ENCODE results near the gene FHAD1.

DNA sequence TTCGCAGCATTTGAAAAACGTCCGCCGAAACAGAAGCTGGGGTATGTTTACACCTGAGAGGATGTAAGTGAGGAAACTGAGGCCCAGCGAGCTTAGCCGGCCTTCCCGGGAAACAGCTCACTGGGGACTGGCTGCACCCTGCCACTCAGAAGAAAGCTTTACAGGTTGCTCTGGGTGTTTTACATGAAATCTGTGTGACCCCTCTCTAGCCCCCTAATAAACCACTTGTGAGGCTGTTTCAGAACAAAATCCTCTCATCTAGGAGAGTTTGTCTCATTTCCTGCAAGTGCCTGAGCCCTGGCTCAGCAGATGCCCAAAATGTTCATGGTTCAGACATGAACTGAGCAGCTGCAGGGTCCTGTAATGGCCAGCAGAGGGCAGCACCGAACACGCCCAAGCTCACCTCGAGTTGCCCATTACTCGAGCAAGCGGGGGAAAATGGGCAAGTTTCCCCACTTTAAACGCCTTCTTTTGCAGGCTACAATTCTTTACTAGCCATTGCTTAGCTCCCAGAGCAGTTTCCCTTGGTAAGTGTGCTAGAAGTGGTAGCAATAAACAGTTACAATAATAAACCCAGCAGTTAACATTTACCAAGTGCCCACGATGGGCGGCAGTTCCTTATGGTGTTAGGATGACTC is 76.4 kb downstream of the FHAD1 start:
- TF ChIP-seq POLR2AphosphoS5 (IDR thresholded peaks at IDR 0.05; ENCODE audit: low read depth, low read length), result no peak
- TF ChIP-seq, protein P1, sequence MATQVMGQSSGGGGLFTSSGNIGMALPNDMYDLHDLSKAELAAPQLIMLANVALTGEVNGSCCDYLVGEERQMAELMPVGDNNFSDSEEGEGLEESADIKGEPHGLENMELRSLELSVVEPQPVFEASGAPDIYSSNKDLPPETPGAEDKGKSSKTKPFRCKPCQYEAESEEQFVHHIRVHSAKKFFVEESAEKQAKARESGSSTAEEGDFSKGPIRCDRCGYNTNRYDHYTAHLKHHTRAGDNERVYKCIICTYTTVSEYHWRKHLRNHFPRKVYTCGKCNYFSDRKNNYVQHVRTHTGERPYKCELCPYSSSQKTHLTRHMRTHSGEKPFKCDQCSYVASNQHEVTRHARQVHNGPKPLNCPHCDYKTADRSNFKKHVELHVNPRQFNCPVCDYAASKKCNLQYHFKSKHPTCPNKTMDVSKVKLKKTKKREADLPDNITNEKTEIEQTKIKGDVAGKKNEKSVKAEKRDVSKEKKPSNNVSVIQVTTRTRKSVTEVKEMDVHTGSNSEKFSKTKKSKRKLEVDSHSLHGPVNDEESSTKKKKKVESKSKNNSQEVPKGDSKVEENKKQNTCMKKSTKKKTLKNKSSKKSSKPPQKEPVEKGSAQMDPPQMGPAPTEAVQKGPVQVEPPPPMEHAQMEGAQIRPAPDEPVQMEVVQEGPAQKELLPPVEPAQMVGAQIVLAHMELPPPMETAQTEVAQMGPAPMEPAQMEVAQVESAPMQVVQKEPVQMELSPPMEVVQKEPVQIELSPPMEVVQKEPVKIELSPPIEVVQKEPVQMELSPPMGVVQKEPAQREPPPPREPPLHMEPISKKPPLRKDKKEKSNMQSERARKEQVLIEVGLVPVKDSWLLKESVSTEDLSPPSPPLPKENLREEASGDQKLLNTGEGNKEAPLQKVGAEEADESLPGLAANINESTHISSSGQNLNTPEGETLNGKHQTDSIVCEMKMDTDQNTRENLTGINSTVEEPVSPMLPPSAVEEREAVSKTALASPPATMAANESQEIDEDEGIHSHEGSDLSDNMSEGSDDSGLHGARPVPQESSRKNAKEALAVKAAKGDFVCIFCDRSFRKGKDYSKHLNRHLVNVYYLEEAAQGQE (IDR thresholded peaks at IDR 0.05; ENCODE audit: insufficient read depth in 1 of 2, low read depth in 2 of 2, low read length in 2 of 2), result no peak
- TF ChIP-seq TAF1 (IDR thresholded peaks at IDR 0.05; ENCODE audit: borderline replicate concordance, insufficient read depth, low read length), result no peak
